Non-pigmented ciliary epithelial cell (primary cell): Measurements from ENCODE around the gene GPSM3.

Experiments
- DNase-seq: peaks from one replicate; pipeline ENCODE4 v3.0.0-alpha.2; 2010; ENCODE audit warnings: low read depth

Gene GPSM3

GRCh38 chr6:32173051-32173727 is 19.3 kb downstream of the GPSM3 start:
- no peak for DNase-seq

- DNase-seq: no peak
Observed at GRCh38 chr6:32171234-32171633, 21.2 kb downstream of the GPSM3 start.

- DNase-seq: no peak
Observed at GRCh38 chr6:32170294-32170693, 22.1 kb downstream of the GPSM3 start.

GRCh38 chr6:32168807-32169591 is 23.4 kb downstream of the GPSM3 start:
- DNase-seq: no peak

- no peak for DNase-seq
Observed at GRCh38 chr6:32168350-32168749, 24.1 kb downstream of the GPSM3 start.

- DNase-seq: no peak
Observed at GRCh38 chr6:32167761-32168262, 24.6 kb downstream of the GPSM3 start.

GRCh38 chr6:32167154-32167760 is 25.2 kb downstream of the GPSM3 start:
- no peak for DNase-seq

- no peak for DNase-seq
Observed at GRCh38 chr6:32166411-32167061, 25.9 kb downstream of the GPSM3 start.

- DNase-seq: no peak
Observed at GRCh38 chr6:32164295-32164694, 28.1 kb downstream of the GPSM3 start, which contains the start of gene EGFL8. Gene EGFL8, plus strand, starts transcription at chr6:32164595. Its CDS starts 1,571 bp downstream, at chr6:32166166.

GRCh38 chr6:32163559-32164258 is 28.7 kb downstream of the GPSM3 start:
- DNase-seq: no peak

- no peak for DNase-seq
Observed at GRCh38 chr6:32158052-32158451, 34.4 kb downstream of the GPSM3 start.

- no peak for DNase-seq
Observed at GRCh38 chr6:32156891-32157290, 35.6 kb downstream of the GPSM3 start.

- DNase-seq: no peak
Observed at GRCh38 chr6:32154514-32155161, 37.8 kb downstream of the GPSM3 start.

- peak; percentile 78 for DNase-seq
Observed at GRCh38 chr6:32153564-32154513, 38.6 kb downstream of the GPSM3 start, which contains the start of gene PPT2. Gene PPT2, plus strand, starts transcription at chr6:32154141. Its CDS starts 454 bp downstream, at chr6:32154595.

- DNase-seq: no peak
Observed at GRCh38 chr6:32152769-32153563, 39.5 kb downstream of the GPSM3 start.

- no peak for DNase-seq
Observed at GRCh38 chr6:32151863-32152768, 40.3 kb downstream of the GPSM3 start, which contains the start of gene PRRT1. Gene PRRT1, minus strand, starts transcription at chr6:32151939. Its CDS starts 112 bp downstream, at chr6:32151827.

GRCh38 chr6:32151181-32151862 is 41.1 kb downstream of the GPSM3 start:
- DNase-seq: no peak
